B cell (primary cell): ENCODE results near the gene GPR27. TPM values are rescaled to one million over a fixed set of nuclear protein-coding genes. Genes with fewer than 3 reads are reported as not detected.

Source experiments
- ATAC-seq: fragments of 200-7000 bp; cut with Tn5 transposase; one replicate; pipeline ENCODE4 v1.10.0; 2021; ENCODE audit warnings: low read depth, mild to moderate bottlenecking, moderate number of reproducible peaks, moderate library complexity
- CTCF ChIA-PET: fragments of 350-600 bp; sonication (Branson Sonifier 250); formaldehyde crosslinking; loops from one replicate; lab custom pipeline; 2021; ENCODE audit warnings: antibody characterized with exemption, inconsistent platforms; lab: Charles Lee
- POLR2A ChIA-PET: fragments of 350-600 bp; sonication (Branson Sonifier 250); formaldehyde crosslinking; loops from one replicate; lab custom pipeline; 2021; ENCODE audit warnings: antibody characterized with exemption; lab: Charles Lee
- DNase-seq: peaks from one replicate; pipeline ENCODE4 v3.0.0; 2013
- H2AFZ ChIP-seq: 2 replicates; pipeline ENCODE4 v1.6.1; 2012; ENCODE audit warnings: mild to moderate bottlenecking, low read depth, low read length; ENCODE audit not compliant: insufficient read depth, poor library complexity, severe bottlenecking
- H3K27ac ChIP-seq, 2 donors: 1 replicate in 1 of 2; 2 replicates in 1 of 2; pipeline ENCODE4 v1.5.1; 2012 to 2013; ENCODE audit warnings: low read length in 2 of 2, mild to moderate bottlenecking in 2 of 2, moderate library complexity in 1 of 2
- H3K27me3 ChIP-seq, 4 experiments: fragments of 200-600 bp in 1 of 4; sonication (generic) in 1 of 4; replicated peaks in 1 of 4; 1 replicate in 2 of 4; 2 replicates in 2 of 4; pipeline versions ENCODE4 v1.6.1 to v1.7.0; 2013 to 2016; ENCODE audit warnings: low read length in 3 of 4, mild to moderate bottlenecking in 2 of 4, mixed read lengths in 1 of 4, moderate library complexity in 1 of 4; ENCODE audit not compliant: insufficient read depth in 4 of 4, control insufficient read depth in 3 of 4; ENCODE audit errors: control extremely low read depth in 1 of 4
- H3K36me3 ChIP-seq, 2 experiments: replicated peaks in 1 of 2; 1 replicate in 1 of 2; 2 replicates in 1 of 2; pipeline versions ENCODE4 v1.6.1 to v1.7.1; 2013; ENCODE audit warnings: low read length in 1 of 2; ENCODE audit not compliant: insufficient read depth in 2 of 2, control insufficient read depth in 1 of 2; ENCODE audit errors: control extremely low read depth in 1 of 2, extremely low read depth in 1 of 2
- H3K4me1 ChIP-seq, 2 donors: fragments of 200-600 bp in 1 of 2; sonication (generic) in 1 of 2; 1 replicate in 1 of 2; 2 replicates in 1 of 2; pipeline versions ENCODE4 v1.5.1 to v1.6.1; 2013 to 2017; ENCODE audit warnings: low read length in 2 of 2; ENCODE audit not compliant: control insufficient read depth in 2 of 2, insufficient read depth in 2 of 2
- H3K4me2 ChIP-seq: replicated peaks from 2 replicates; pipeline ENCODE3; 2012; ENCODE audit warnings: mild to moderate bottlenecking, low read depth, low read length; ENCODE audit not compliant: poor library complexity, severe bottlenecking
- H3K4me3 ChIP-seq, 5 experiments: fragments of 200-600 bp in 1 of 5; sonication (generic) in 1 of 5; 1 replicate in 3 of 5; 2 replicates in 2 of 5; pipeline versions ENCODE4 v1.5.1 to v1.7.0; 2011 to 2016; ENCODE audit warnings: low read length in 4 of 5, mild to moderate bottlenecking in 4 of 5, low read depth in 2 of 5, control low read depth in 1 of 5, moderate library complexity in 1 of 5; ENCODE audit not compliant: insufficient read depth in 1 of 5; ENCODE audit errors: control extremely low read depth in 1 of 5, extremely low read depth in 1 of 5
- H3K79me2 ChIP-seq: fragments of 200-600 bp; sonication (generic); one replicate; pipeline ENCODE4 v1.6.0; 2016; ENCODE audit warnings: low read length; ENCODE audit not compliant: control insufficient read depth, insufficient read depth
- H3K9ac ChIP-seq: fragments of 200-600 bp; sonication (generic); 2 replicates; pipeline ENCODE4 v1.6.1; 2017; ENCODE audit warnings: mild to moderate bottlenecking, low read length, moderate library complexity
- H3K9me3 ChIP-seq, 3 donors: one replicate each; pipeline versions ENCODE4 v1.6.1 to v1.7.1; 2013; ENCODE audit warnings: low read length in 2 of 3; ENCODE audit not compliant: control insufficient read depth in 2 of 3, insufficient read depth in 1 of 3; ENCODE audit errors: control extremely low read depth in 1 of 3
- H4K20me1 ChIP-seq: 2 replicates; pipeline ENCODE4 v1.6.0; 2012; ENCODE audit warnings: mild to moderate bottlenecking, low read length; ENCODE audit not compliant: insufficient read depth, control insufficient read depth, poor library complexity, severe bottlenecking
- H3K27ac Mint-ChIP-seq: one replicate; pipeline ENCODE4 v1.8.0; 2021; ENCODE audit warnings: mixed read lengths
- H3K27me3 Mint-ChIP-seq: one replicate; pipeline ENCODE4 v1.8.0; 2021; ENCODE audit warnings: mixed read lengths
- H3K4me1 Mint-ChIP-seq: one replicate; pipeline ENCODE4 v1.8.0; 2021; ENCODE audit warnings: mixed read lengths
- H3K4me3 Mint-ChIP-seq: one replicate; pipeline ENCODE4 v1.8.0; 2021; ENCODE audit warnings: mixed read lengths
- H3K9me3 Mint-ChIP-seq: one replicate; pipeline ENCODE4 v1.8.0; 2022; ENCODE audit warnings: mixed read lengths; ENCODE audit not compliant: insufficient read depth
- CTCF ChIP-seq: fragments of 200-600 bp; IDR thresholded peaks from one replicate; pipeline ENCODE4 v1.8.0; 2022; ENCODE audit warnings: antibody characterized with exemption, mild to moderate bottlenecking
- EZH2 ChIP-seq: IDR thresholded peaks from 2 replicates; pipeline ENCODE4 v1.6.1; 2012; ENCODE audit warnings: borderline replicate concordance, low read depth, mild to moderate bottlenecking, moderate library complexity, low read length; ENCODE audit not compliant: insufficient read depth, poor library complexity, severe bottlenecking
- WGBS: methylation state at CpG from one replicate; pipeline ENCODE4 v1.1.5; 2013; ENCODE audit warnings: missing lambda C conversion rate; ENCODE audit not compliant: insufficient coverage; 5-methylcytosine and 5-hydroxymethylcytosine counted together
- intact Hi-C: fragments of 100-400 bp; cut with micrococcal nuclease; formaldehyde crosslinking; loops from one replicate; pipeline ENCODE4 v1.10.0; 2022
- polyA plus RNA-seq: library from polyadenylated mRNA; depleted of rRNA; stranded (reverse); fragments of >200 nt; gene quantifications from 2 replicates; pipeline ENCODE4 v1.2.3, GENCODE V29; 2012
- total RNA-seq, 2 donors: library from RNA; stranded (reverse); fragments of 120-200 nt in 1 of 2; gene quantifications; 1 replicate in 1 of 2; 2 replicates in 1 of 2; pipeline versions ENCODE4 v1.2.3 to v1.2.4, GENCODE V29; 2013 to 2022

GPR27 gene
- total and polyA plus RNA-seq, 2 donors (not counting 1 experiment from before 2014, with no cell fraction given) = 0.04 TPM; not detected in 1

- Mint-ChIP-seq H3K27me3 (peaks cover 10% of the 10 kb centered on the region), H3K9me3 (no peaks in the 10 kb centered on the region), H3K27ac (no peak overlapping the region), H3K4me3 (peak overlapping the region; percentile 82), H3K4me1 (peaks cover 38% of the 10 kb centered on the region)
- Histone ChIP-seq H3K4me1 (peaks cover 24 to 29% of the 10 kb centered on the region in 2 donors), H3K9ac (peak overlapping the region; percentile 70), H4K20me1 (no peaks in the 10 kb centered on the region), H3K27ac (no peak overlapping the region), H3K36me3 (no peaks in the 10 kb centered on the region), H3K9me3 (no peaks in the 10 kb centered on the region), H3K79me2 (no peaks in the 10 kb centered on the region), H3K4me3 (peak overlapping the region; percentile 59 to 71 (median 68)), H3K27me3 (peaks cover 0 to 29% (median 0%) of the 10 kb centered on the region in 4 experiments), H3K4me2 (peak overlapping the region; percentile 97), H2AFZ (peak overlapping the region; percentile 90)
- intact Hi-C loops = loop anchor here (10.0 kb wide), 2 partner anchors 380 to 1270 kb away; partner anchors contain the start of gene PPP4R2
- no peak for TF ChIP-seq CTCF
- no peak for TF ChIP-seq EZH2
- ChIA-PET POLR2A (no interaction called here), CTCF (interaction anchor here (1.0 to 3.0 kb wide), 2 partner anchors 12 to 1098 kb away, joined by 6 to 22 read pairs; no protein-coding TSS in a partner anchor)
- WGBS = 1% methylated on average over 67 of the region's 73 CpGs
- DNase-seq (peak; percentile 64), ATAC-seq (peak; percentile 57)
Measured at GRCh38 chr3:71724584-71725270, 28.9 kb upstream of the GPR27 start.
